KOPT-K1 (cell line): ENCODE results near the gene SFXN1.
"Not testable (repeated sequence)": the region's sequence is repeated elsewhere in the genome, so short reads cannot be mapped to it uniquely, and the experiment has no call there.

ENCODE experiments used
- H3K27ac ChIP-seq: fragments of 200-600 bp; sonication (generic); 2 replicates; pipeline ENCODE4 v1.5.1; 2016; ENCODE audit warnings: antibody characterized with exemption, mild to moderate bottlenecking, low read depth, low read length; ENCODE audit not compliant: poor library complexity, severe bottlenecking
- H3K36me3 ChIP-seq: fragments of 200-600 bp; sonication (generic); 2 replicates; pipeline ENCODE4 v1.5.1; 2017; ENCODE audit warnings: antibody characterized with exemption, mild to moderate bottlenecking, low read length, moderate library complexity; ENCODE audit not compliant: insufficient read depth
- H3K9me3 ChIP-seq: fragments of 200-600 bp; sonication (generic); 2 replicates; pipeline ENCODE4 v1.5.1; 2017; ENCODE audit warnings: antibody characterized with exemption, low read length, mild to moderate bottlenecking; ENCODE audit not compliant: insufficient read depth, poor library complexity, severe bottlenecking

SFXN1 gene

GRCh38 chr5:175534070-175534932 is 55.9 kb downstream of the SFXN1 start:
- H3K9me3 ChIP-seq: no peaks in the 10 kb centered on the region
- no peak overlapping the region for H3K27ac ChIP-seq
- peaks cover 33% of the 10 kb centered on the region for H3K36me3 ChIP-seq

GRCh38 chr5:175535331-175535730 is 57.0 kb downstream of the SFXN1 start:
- not testable (repeated sequence) for H3K27ac ChIP-seq, H3K9me3 ChIP-seq
- peaks cover 22% of the 10 kb centered on the region for H3K36me3 ChIP-seq

- H3K9me3 ChIP-seq: no peaks in the 10 kb centered on the region
- H3K27ac ChIP-seq: no peak overlapping the region
- peaks cover 18% of the 10 kb centered on the region for H3K36me3 ChIP-seq
Measured at GRCh38 chr5:175535796-175536195, 57.4 kb downstream of the SFXN1 start.

- no peaks in the 10 kb centered on the region for H3K36me3 ChIP-seq
- H3K27ac ChIP-seq: no peak overlapping the region
- H3K9me3 ChIP-seq: no peaks in the 10 kb centered on the region
Measured at GRCh38 chr5:175538576-175538975, 60.2 kb downstream of the SFXN1 start.

GRCh38 chr5:175539936-175540335 is 61.6 kb downstream of the SFXN1 start:
- no peaks in the 10 kb centered on the region for H3K36me3 ChIP-seq
- no peak overlapping the region for H3K27ac ChIP-seq
- H3K9me3 ChIP-seq: no peaks in the 10 kb centered on the region

- no peaks in the 10 kb centered on the region for H3K36me3 ChIP-seq
- H3K9me3 ChIP-seq: no peaks in the 10 kb centered on the region
- H3K27ac ChIP-seq: no peak overlapping the region
Measured at GRCh38 chr5:175541264-175541663, 62.9 kb downstream of the SFXN1 start.

- Histone ChIP-seq H3K9me3 (no peaks in the 10 kb centered on the region), H3K27ac (no peak overlapping the region), H3K36me3 (no peaks in the 10 kb centered on the region)
Measured at GRCh38 chr5:175542232-175542965, 64.0 kb downstream of the SFXN1 start.

GRCh38 chr5:175542966-175543235 is 64.5 kb downstream of the SFXN1 start:
- H3K36me3 ChIP-seq: no peaks in the 10 kb centered on the region
- H3K27ac ChIP-seq: no peak overlapping the region
- no peaks in the 10 kb centered on the region for H3K9me3 ChIP-seq

- H3K27ac ChIP-seq: no peak overlapping the region
- H3K9me3 ChIP-seq: no peaks in the 10 kb centered on the region
- no peaks in the 10 kb centered on the region for H3K36me3 ChIP-seq
Measured at GRCh38 chr5:175544108-175544511, 65.8 kb downstream of the SFXN1 start.

GRCh38 chr5:175544586-175544985 is 66.2 kb downstream of the SFXN1 start:
- Histone ChIP-seq H3K36me3 (no peaks in the 10 kb centered on the region), H3K27ac (no peak overlapping the region), H3K9me3 (no peaks in the 10 kb centered on the region)

GRCh38 chr5:175547842-175548241 is 69.5 kb downstream of the SFXN1 start:
- Histone ChIP-seq H3K27ac (no peak overlapping the region), H3K9me3 (no peaks in the 10 kb centered on the region)

GRCh38 chr5:175548626-175549311 is 70.4 kb downstream of the SFXN1 start:
- Histone ChIP-seq H3K9me3 (no peaks in the 10 kb centered on the region), H3K27ac (no peak overlapping the region), H3K36me3 (no peaks in the 10 kb centered on the region)

More at GRCh38 chr5:175547842-175548241, 69.5 kb downstream of the SFXN1 start:
- H3K36me3 ChIP-seq: no peaks in the 10 kb centered on the region

GRCh38 chr5:175550055-175550805 is 71.9 kb downstream of the SFXN1 start:
- no peaks in the 10 kb centered on the region for H3K36me3 ChIP-seq
- no peak overlapping the region for H3K27ac ChIP-seq
- no peaks in the 10 kb centered on the region for H3K9me3 ChIP-seq

GRCh38 chr5:175551266-175551665 is 72.9 kb downstream of the SFXN1 start:
- Histone ChIP-seq H3K9me3 (no peaks in the 10 kb centered on the region), H3K27ac (no peak overlapping the region), H3K36me3 (no peaks in the 10 kb centered on the region)

- Histone ChIP-seq H3K36me3 (no peaks in the 10 kb centered on the region), H3K9me3 (no peaks in the 10 kb centered on the region)
Measured at GRCh38 chr5:175554296-175554695, 75.9 kb downstream of the SFXN1 start.

More at GRCh38 chr5:175554296-175554695, 75.9 kb downstream of the SFXN1 start:
- H3K27ac ChIP-seq: no peak overlapping the region
